Activated B cell treated with CpG ODN at 0.5 μM for 24 hours (primary cell): ENCODE results near the gene TMEM255A. TPM values are rescaled to one million over a fixed set of nuclear protein-coding genes. Genes with fewer than 3 reads are reported as not detected.

Source experiments
- ATAC-seq: fragments of 200-7000 bp; cut with Tn5 transposase; one replicate; pipeline ENCODE4 v1.10.0; 2021; ENCODE audit warnings: low read depth, mild to moderate bottlenecking, moderate library complexity
- CTCF ChIA-PET: fragments of 350-600 bp; sonication (Branson Sonifier 250); formaldehyde crosslinking; loops from one replicate; lab custom pipeline; 2021; ENCODE audit warnings: antibody characterized with exemption; lab: Charles Lee
- POLR2A ChIA-PET: fragments of 350-600 bp; sonication (Branson Sonifier 250); formaldehyde crosslinking; loops from one replicate; lab custom pipeline; 2021; ENCODE audit warnings: antibody characterized with exemption; lab: Charles Lee
- DNase-seq: peaks from one replicate; pipeline ENCODE4 v3.0.0; 2022
- H3K27ac Mint-ChIP-seq: one replicate; pipeline ENCODE4 v1.8.0; 2020; ENCODE audit warnings: mixed read lengths
- H3K27me3 Mint-ChIP-seq: one replicate; pipeline ENCODE4 v1.8.0; 2021; ENCODE audit warnings: mixed read lengths
- H3K36me3 Mint-ChIP-seq: one replicate; pipeline ENCODE4 v1.8.0; 2021; ENCODE audit warnings: low read depth, mixed read lengths
- H3K4me1 Mint-ChIP-seq: one replicate; pipeline ENCODE4 v1.8.0; 2021; ENCODE audit warnings: mixed read lengths
- H3K4me3 Mint-ChIP-seq: one replicate; pipeline ENCODE4 v1.8.0; 2020; ENCODE audit warnings: mild to moderate bottlenecking, mixed read lengths
- H3K9me3 Mint-ChIP-seq: one replicate; pipeline ENCODE4 v1.8.0; 2020; ENCODE audit warnings: mixed read lengths
- CTCF ChIP-seq: fragments of 200-600 bp; IDR thresholded peaks from one replicate; pipeline ENCODE4 v1.8.0; 2022; ENCODE audit warnings: antibody characterized with exemption, mild to moderate bottlenecking
- intact Hi-C: fragments of 100-400 bp; cut with micrococcal nuclease; formaldehyde crosslinking; loops from one replicate; pipeline ENCODE4 v1.15.1; 2024
- total RNA-seq: library from RNA; stranded (reverse); gene quantifications from 2 replicates; pipeline ENCODE4 v1.2.3, GENCODE V29; 2022

Gene TMEM255A
- total RNA-seq, 1 donor from 2014 or later: 0.18 TPM

- peaks cover 6% of the 10 kb centered on the region for H3K27me3 Mint-ChIP-seq
- intact Hi-C loops: loop anchor here (1.0 to 10.0 kb wide), 2 partner anchors 59 to 446 kb away; partner anchors contain the start of gene ZBTB33
- ATAC-seq: peak; percentile 96
- CTCF ChIA-PET: interaction anchor here (0.8 to 1.7 kb wide), 5 partner anchors 9 to 95 kb away, joined by 3 to 10 read pairs (median 7); partner anchors contain the start of gene ZBTB33
- H3K4me1 Mint-ChIP-seq: peaks cover 22% of the 10 kb centered on the region
- no peak for TF ChIP-seq CTCF
- peak overlapping the region; percentile 80 for H3K27ac Mint-ChIP-seq
- DNase-seq: peak; percentile 33
- POLR2A ChIA-PET: interaction anchor here (0.6 to 2.3 kb wide), 3 partner anchors 15 to 58 kb away, joined by 4 to 21 read pairs (median 7); partner anchors contain the start of gene ZBTB33
- H3K4me3 Mint-ChIP-seq: peak overlapping the region; percentile 89
- H3K36me3 Mint-ChIP-seq: peaks cover 2% of the 10 kb centered on the region
- H3K9me3 Mint-ChIP-seq: no peaks in the 10 kb centered on the region
These were observed 2.0 kb downstream of the TMEM255A start for GRCh38 chrX:120308959-120309872.

GRCh38 chrX:120308558-120308957 is 2.7 kb downstream of the TMEM255A start:
- ATAC-seq: no peak
- ChIA-PET CTCF (interaction anchor here (1.1 to 1.3 kb wide), 2 partner anchors 58 to 95 kb away, joined by 8 to 10 read pairs; partner anchors contain the start of gene ZBTB33), POLR2A (interaction anchor here (1.3 to 2.3 kb wide), 2 partner anchors 39 to 58 kb away, joined by 4 to 21 read pairs; partner anchors contain the start of gene ZBTB33)
- Mint-ChIP-seq H3K27me3 (peaks cover 6% of the 10 kb centered on the region), H3K27ac (no peak overlapping the region), H3K36me3 (peaks cover 2% of the 10 kb centered on the region), H3K4me1 (peaks cover 27% of the 10 kb centered on the region), H3K4me3 (peak overlapping the region; percentile 89), H3K9me3 (no peaks in the 10 kb centered on the region)
- no peak for TF ChIP-seq CTCF
- intact Hi-C loops: loop anchor here (10.0 kb wide), 1 partner anchor 446 kb away; no protein-coding TSS in a partner anchor
- DNase-seq: no peak

GRCh38 chrX:120306630-120307029 is 4.6 kb downstream of the TMEM255A start:
- ChIA-PET CTCF (no interaction called here), POLR2A (no interaction called here)
- H3K4me1 Mint-ChIP-seq: peaks cover 40% of the 10 kb centered on the region
- no peak for DNase-seq
- no peaks in the 10 kb centered on the region for H3K9me3 Mint-ChIP-seq
- no peak overlapping the region for H3K4me3 Mint-ChIP-seq
- TF ChIP-seq CTCF: no peak
- H3K36me3 Mint-ChIP-seq: peaks cover 2% of the 10 kb centered on the region
- intact Hi-C loops: loop anchor here (10.0 kb wide), 1 partner anchor 448 kb away; no protein-coding TSS in a partner anchor
- ATAC-seq: no peak
- H3K27me3 Mint-ChIP-seq: peaks cover 4% of the 10 kb centered on the region
- H3K27ac Mint-ChIP-seq: no peak overlapping the region

- DNase-seq (no peak), ATAC-seq (no peak)
- no peak overlapping the region for H3K27ac Mint-ChIP-seq
- H3K27me3 Mint-ChIP-seq: peaks cover 4% of the 10 kb centered on the region
- ChIA-PET POLR2A (no interaction called here), CTCF (no interaction called here)
- H3K9me3 Mint-ChIP-seq: no peaks in the 10 kb centered on the region
- no peak for TF ChIP-seq CTCF
- H3K4me1 Mint-ChIP-seq: peaks cover 49% of the 10 kb centered on the region
- H3K36me3 Mint-ChIP-seq: peaks cover 2% of the 10 kb centered on the region
- H3K4me3 Mint-ChIP-seq: no peak overlapping the region
- intact Hi-C loops: loop anchor here (10.0 kb wide), 1 partner anchor 449 kb away; no protein-coding TSS in a partner anchor
These were observed 5.6 kb downstream of the TMEM255A start for GRCh38 chrX:120305531-120306141.
